Activated B cell treated with CpG ODN at 0.5 μM for 24 hours (primary cell): ENCODE measurements around the gene AMMECR1L. TPM values are rescaled to one million over a fixed set of nuclear protein-coding genes. Genes with fewer than 3 reads are reported as not detected.

Experiments used
- total RNA-seq: library from RNA; stranded (reverse); gene quantifications from 2 replicates; pipeline ENCODE4 v1.2.3, GENCODE V29; 2022

AMMECR1L gene
- total RNA-seq, 1 donor from 2014 or later: 14.9 TPM

Other genes with a start within 250 kb of the AMMECR1L start
- gene GPR17, start 239.8 kb downstream of the AMMECR1L start, total RNA-seq: not detected in 2 replicates
- 5.1 and 5.3 TPM in 2 replicates for gene LIMS2, start 210.4 kb downstream of the AMMECR1L start, total RNA-seq
- 9.6 and 10.1 TPM in 2 replicates for gene SFT2D3, start 184.5 kb downstream of the AMMECR1L start, total RNA-seq
- gene WDR33, start 74.8 kb downstream of the AMMECR1L start, total RNA-seq: 83.0 and 93.0 TPM in 2 replicates
- gene POLR2D, start 27.8 kb downstream of the AMMECR1L start, total RNA-seq: 41.5 and 41.7 TPM in 2 replicates
- 24.7 and 27.1 TPM in 2 replicates for gene SAP130, start 142.1 kb upstream of the AMMECR1L start, total RNA-seq
- gene UGGT1, start 205.2 kb upstream of the AMMECR1L start, total RNA-seq: 43.7 and 46.8 TPM in 2 replicates